Measurements from ENCODE around the gene SPEM3. TPM values are rescaled to one million over a fixed set of nuclear protein-coding genes. Genes with fewer than 3 reads are reported as not detected.

Gene SPEM3
- total and polyA plus RNA-seq, 2 experiments from 2014 or later: not detected

GRCh38 chr17:7476951-7477350 is 48.3 kb downstream of the SPEM3 start:
- Histone ChIP-seq H3K79me2 (ENCODE audit: insufficient read depth) (peaks cover 97% of the 10 kb centered on the region), H3K9me2 (ENCODE audit: insufficient read depth) (no peaks in the 10 kb centered on the region), H3K4me1 (ENCODE audit: insufficient read depth) (peaks cover 31% of the 10 kb centered on the region), H3K27me3 (replicated peaks; ENCODE audit: insufficient read depth) (no peaks in the 10 kb centered on the region), H3K4me3 (peak overlapping the region; percentile 79), H2AFZ (no peak overlapping the region), H3K27ac (peak overlapping the region; percentile 99), H3K4me2 (ENCODE audit: unreplicated experiment) (peak overlapping the region; percentile 98), H3F3A (ENCODE audit: insufficient read depth) (peaks cover 47% of the 10 kb centered on the region), H3K9ac (peak overlapping the region; percentile 99), H3K9me3 (ENCODE audit: low read depth) (no peaks in the 10 kb centered on the region), H4K20me1 (ENCODE audit: insufficient read depth) (peaks cover 5% of the 10 kb centered on the region; the same call in 1 of the 2 replicates), H3K36me3 (ENCODE audit: low read depth) (no peaks in the 10 kb centered on the region)
- WGBS, 2 experiments (ENCODE audit: low coverage in 1 of 2, low lambda C conversion rate in 2 of 2, missing lambda C conversion rate in 2 of 2): 44 to 59% methylated on average over 5 of the region's 5 CpGs
- in situ Hi-C loops (cut with MboI): no loop called here
- DNase-seq: no peak
- TF ChIP-seq EZH2phosphoT487 (IDR thresholded peaks at IDR 0.05; ENCODE audit: insufficient read depth, low read depth) (no peak), EZH2 (IDR thresholded peaks at IDR 0.05; ENCODE audit: insufficient read depth, poor library complexity, severe bottlenecking) (no peak)

GRCh38 chr17:7477392-7478275 is 49.0 kb downstream of the SPEM3 start:
- Histone ChIP-seq H3K36me3 (ENCODE audit: low read depth) (no peaks in the 10 kb centered on the region), H4K20me1 (ENCODE audit: insufficient read depth) (peaks cover 5% of the 10 kb centered on the region; the same call in 1 of the 2 replicates), H3K4me3 (peak overlapping the region; percentile 79), H2AFZ (no peak overlapping the region), H3K9ac (peak overlapping the region; percentile 99), H3K9me2 (ENCODE audit: insufficient read depth) (no peaks in the 10 kb centered on the region), H3K79me2 (ENCODE audit: insufficient read depth) (peaks cover 94% of the 10 kb centered on the region), H3K27me3 (replicated peaks; ENCODE audit: insufficient read depth) (no peaks in the 10 kb centered on the region), H3K9me3 (ENCODE audit: low read depth) (no peaks in the 10 kb centered on the region), H3K4me2 (ENCODE audit: unreplicated experiment) (peak overlapping the region; percentile 98), H3K4me1 (ENCODE audit: insufficient read depth) (peaks cover 31% of the 10 kb centered on the region), H3K27ac (peak overlapping the region; percentile 99), H3F3A (ENCODE audit: insufficient read depth) (peaks cover 47% of the 10 kb centered on the region)
- WGBS, 2 experiments (ENCODE audit: low coverage in 1 of 2, low lambda C conversion rate in 2 of 2, missing lambda C conversion rate in 2 of 2): 6 to 10% methylated on average over 26 of the region's 26 CpGs
- in situ Hi-C loops (cut with MboI): no loop called here
- DNase-seq: peak; percentile 92
- TF ChIP-seq EZH2phosphoT487 (IDR thresholded peaks at IDR 0.05; ENCODE audit: insufficient read depth, low read depth) (no peak), EZH2 (IDR thresholded peaks at IDR 0.05; ENCODE audit: insufficient read depth, poor library complexity, severe bottlenecking) (no peak)

- Histone ChIP-seq H3K27ac (peak overlapping the region; percentile 99), H3K9me2 (ENCODE audit: insufficient read depth) (no peaks in the 10 kb centered on the region), H3K4me2 (ENCODE audit: unreplicated experiment) (peak overlapping the region; percentile 98), H3K36me3 (ENCODE audit: low read depth) (no peaks in the 10 kb centered on the region), H3K9me3 (ENCODE audit: low read depth) (no peaks in the 10 kb centered on the region), H2AFZ (no peak overlapping the region), H3K27me3 (replicated peaks; ENCODE audit: insufficient read depth) (no peaks in the 10 kb centered on the region), H3K4me1 (ENCODE audit: insufficient read depth) (peaks cover 31% of the 10 kb centered on the region), H4K20me1 (ENCODE audit: insufficient read depth) (peaks cover 5% of the 10 kb centered on the region; the same call in 1 of the 2 replicates), H3F3A (ENCODE audit: insufficient read depth) (peaks cover 45% of the 10 kb centered on the region), H3K79me2 (ENCODE audit: insufficient read depth) (peaks cover 93% of the 10 kb centered on the region), H3K4me3 (peak overlapping the region; percentile 79), H3K9ac (peak overlapping the region; percentile 99)
- peak; percentile 76 for DNase-seq
- in situ Hi-C loops (cut with MboI): no loop called here
- TF ChIP-seq EZH2 (IDR thresholded peaks at IDR 0.05; ENCODE audit: insufficient read depth, poor library complexity, severe bottlenecking) (no peak), EZH2phosphoT487 (IDR thresholded peaks at IDR 0.05; ENCODE audit: insufficient read depth, low read depth) (no peak)
- WGBS, 2 experiments (ENCODE audit: low coverage in 1 of 2, low lambda C conversion rate in 2 of 2, missing lambda C conversion rate in 2 of 2): 2 to 4% methylated on average over 24 to 39 of the region's 40 CpGs
Observed at GRCh38 chr17:7478276-7479212, 49.9 kb downstream of the SPEM3 start.
